ENCODE data around the gene PEX5L.

The PEX5L gene

DNA sequence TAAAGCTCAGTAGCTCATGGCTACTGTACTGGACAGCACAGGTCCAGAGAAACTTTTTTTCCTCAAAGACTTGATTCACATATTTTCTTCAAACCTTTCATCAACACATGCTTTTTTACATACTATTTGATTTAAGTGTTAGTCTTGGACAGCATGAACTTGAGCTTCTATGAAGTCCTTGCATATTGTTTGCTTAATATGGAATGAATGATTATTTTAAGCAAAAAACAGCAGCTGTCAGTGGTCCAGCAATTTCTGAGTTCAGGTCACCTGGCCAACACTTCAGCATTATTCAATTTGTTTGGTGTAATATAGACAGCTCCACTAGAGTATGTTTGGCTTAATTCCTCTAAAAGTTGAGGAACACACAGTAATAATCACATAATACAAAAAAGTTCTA lies 141.4 kb downstream of the PEX5L start:
- no peak for DNase-seq (ENCODE audit: low read depth)

DNA sequence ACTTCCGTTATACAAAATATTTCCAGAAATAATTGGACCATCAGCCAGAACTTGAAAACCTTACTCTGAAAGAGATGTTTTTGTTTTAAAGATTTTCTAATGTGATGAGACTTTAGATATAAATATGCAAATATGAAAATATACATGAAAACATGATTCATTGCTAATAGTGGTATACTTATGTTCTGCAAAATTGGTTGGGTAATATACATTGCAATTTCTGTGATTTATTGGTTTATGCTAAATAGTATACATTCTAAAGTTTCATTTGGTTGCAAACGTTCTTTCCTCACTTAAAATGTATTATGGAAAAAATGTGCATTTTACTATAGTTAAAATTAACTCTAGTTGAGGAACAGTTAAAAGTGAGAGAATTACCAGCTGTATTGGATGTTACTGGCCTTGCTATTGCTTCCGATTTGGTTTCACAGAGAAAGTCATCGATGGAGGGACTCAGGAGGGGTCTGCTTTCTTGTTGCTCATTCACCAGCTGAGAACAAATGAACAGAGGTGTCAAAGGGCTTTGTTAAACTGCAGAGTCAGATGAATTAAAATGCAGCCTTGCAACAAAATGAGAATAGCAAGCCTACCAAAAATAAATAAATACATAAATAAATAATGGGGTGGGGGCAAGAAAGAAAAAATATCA lies 149.3 kb downstream of the PEX5L start:
- DNase-seq (ENCODE audit: low read depth) = no peak

DNA sequence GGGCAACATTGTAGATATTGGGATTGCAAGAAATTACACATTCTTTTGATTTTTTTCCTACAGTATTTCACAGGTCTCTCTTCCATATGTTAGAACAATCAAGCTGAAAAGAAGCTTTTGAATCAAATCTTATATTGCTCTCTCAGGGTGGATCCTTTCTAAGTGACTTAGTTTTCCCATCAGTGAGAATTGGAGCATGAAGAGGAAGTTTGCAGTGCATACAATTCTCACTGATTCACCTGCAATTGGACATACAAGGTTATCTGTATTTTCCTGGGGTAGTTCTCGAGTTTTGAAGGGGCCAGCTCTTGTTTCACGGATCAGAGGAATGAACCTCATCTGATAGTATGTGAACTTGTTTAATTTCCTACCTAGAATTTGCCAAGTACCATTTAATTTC lies 150.8 kb downstream of the PEX5L start:
- DNase-seq (ENCODE audit: low read depth) = no peak

DNA sequence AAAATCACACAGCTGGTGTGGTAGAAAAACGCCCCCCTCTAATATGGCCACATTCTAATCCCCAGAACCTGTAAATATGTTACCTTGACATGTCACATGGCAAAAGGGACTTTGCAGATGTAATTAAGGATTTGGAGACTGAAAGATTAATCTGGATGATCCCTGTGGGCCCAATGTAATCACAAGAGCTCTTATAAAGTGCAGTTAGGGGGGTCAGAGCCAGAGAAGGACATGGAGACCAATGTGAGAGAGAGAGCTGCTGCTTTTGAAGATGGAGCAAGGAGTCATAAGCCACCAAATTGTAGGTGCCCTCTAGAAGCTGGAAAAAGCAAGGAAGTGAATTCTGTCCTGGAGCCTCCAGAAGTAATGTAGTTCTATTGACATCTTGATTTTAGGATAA lies 152.6 kb downstream of the PEX5L start:
- DNase-seq (ENCODE audit: low read depth) = no peak

DNA sequence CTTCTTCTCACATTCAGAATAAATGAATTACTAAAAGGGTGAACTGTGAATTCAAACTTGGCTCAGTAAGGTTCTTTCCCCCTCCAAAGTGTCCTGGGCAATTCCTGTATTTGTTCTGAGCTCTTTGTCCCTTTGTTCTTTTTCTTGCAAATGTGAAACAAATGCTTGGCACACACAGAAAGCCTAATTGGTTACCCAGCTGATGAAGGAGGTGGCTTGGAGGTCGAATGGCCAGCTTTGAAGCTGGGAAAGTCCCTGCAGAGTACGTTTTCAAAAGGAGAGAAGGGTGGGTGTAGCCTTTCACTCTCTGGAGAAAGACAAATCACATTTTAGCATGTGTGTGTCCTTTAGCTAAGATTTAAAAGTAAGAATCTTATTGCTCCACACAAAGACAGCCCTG lies 154.4 kb downstream of the PEX5L start:
- no peak for DNase-seq (ENCODE audit: low read depth)

GRCh38 chr3:179881791-179882190 lies 154.9 kb downstream of the PEX5L start:
- DNase-seq (ENCODE audit: low read depth) = no peak

DNA sequence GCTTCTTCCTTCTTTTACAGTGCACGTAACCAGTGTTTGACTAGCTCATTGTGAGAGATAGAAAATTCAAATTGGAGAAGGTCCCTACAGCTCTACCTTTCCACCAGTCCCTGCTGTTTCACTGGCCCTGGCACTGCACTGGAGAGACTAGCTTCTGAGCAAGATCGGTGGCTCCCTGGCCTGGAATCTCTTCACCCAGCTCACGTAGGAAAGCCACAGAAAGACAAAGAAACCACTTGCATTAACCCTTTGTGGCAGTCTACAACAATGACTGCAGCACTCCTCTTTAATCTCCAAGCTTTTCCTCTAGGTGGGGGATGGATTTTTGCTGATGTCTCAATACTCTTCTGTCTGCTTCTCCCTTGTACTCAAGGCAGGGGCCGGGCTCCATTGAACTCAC lies 155.9 kb downstream of the PEX5L start:
- no peak for DNase-seq (ENCODE audit: low read depth)

- no peak for DNase-seq (ENCODE audit: low read depth)
These were observed 160.3 kb downstream of the PEX5L start for GRCh38 chr3:179876440-179876839.

GRCh38 chr3:179872842-179873241 lies 163.9 kb downstream of the PEX5L start:
- DNase-seq (ENCODE audit: low read depth) = no peak

DNA sequence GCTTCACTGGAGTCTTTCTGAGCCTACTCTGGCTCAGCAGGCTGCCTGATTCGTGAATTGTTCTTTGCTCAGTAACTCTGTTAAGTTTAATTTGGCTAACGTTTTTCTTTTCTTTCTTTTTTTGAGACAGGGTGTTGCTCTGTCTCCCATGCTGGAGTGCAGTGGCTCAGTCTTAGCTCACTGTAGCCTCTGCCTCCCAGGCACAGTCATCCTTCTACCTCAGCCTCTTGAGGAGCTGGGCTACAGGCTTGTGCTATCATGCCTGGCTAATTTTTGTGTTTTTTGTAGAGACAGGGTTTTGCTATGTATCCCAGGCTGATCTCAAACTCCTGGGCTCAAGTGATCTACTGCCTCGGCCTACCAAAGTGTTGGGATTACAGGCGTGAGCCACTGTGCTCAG lies 165.0 kb downstream of the PEX5L start:
- no peak for DNase-seq (ENCODE audit: low read depth)

DNA sequence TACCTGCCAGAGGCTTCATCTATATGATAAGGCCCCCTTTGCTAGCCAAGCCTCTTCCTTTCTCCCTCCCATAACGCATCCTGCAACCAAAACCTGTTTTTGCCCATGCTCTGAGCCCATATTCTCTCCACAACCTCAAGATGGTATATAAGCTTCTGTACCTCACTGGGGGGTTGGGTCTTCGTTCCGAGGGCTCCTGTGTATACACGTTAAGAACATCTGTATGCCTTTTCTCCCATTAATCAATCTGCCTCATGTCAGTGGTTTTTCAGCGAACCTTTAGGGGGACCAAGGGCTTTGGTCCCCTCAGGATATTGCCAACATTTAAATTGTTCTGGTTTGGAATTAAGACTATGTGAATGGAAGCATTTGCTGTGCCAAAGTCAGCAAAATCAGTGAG lies 168.0 kb downstream of the PEX5L start:
- no peak for DNase-seq (ENCODE audit: low read depth)

DNA sequence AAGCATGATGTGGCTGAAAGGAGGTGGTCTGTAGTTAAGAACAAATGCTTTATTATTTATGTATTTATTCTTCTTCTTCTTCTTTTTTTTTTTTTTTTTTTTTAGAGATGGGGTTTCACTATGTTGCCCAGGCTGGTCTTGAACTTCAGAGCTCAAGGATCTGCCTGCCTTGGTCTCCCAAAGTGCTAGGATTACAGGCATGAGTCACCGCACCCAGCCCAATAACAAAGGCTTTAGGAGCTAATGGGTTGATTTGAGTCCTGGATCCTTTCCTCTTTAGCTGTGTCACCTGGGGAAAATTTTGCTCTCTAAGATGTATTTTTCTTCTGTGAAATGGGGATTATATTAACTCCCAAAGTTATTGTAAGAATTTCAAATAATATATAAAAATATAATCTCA lies 168.8 kb downstream of the PEX5L start:
- DNase-seq (ENCODE audit: low read depth) = no peak

DNA sequence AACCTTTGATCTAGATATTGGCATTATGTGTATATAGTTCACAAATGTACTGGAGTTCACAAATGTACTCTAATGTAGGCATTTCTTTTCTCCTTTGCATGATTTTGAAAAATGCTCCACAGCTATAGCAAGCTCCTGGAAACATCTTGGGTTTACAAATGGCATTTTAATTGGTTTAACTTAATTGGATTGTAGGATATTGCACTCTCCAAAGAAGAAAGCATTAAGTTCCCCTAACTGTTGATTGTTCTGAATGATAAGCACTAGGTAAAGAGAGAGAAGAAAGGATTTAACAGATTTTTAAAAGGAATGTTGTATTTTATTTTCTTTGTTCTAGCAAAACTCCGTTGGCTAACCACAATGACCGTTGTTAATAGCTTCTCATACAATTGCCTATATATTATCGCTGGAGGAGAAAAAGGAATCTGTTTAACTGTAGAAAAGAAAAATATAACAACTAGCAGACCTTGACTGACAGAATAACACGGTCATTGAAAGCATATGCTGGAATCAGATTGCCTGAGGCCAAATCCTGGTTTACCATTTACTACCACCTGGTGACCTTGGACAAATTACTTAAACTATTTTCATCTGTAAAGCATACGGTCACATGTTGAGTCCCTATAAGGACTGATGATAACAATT lies 170.8 kb downstream of the PEX5L start:
- DNase-seq (ENCODE audit: low read depth) = no peak

DNA sequence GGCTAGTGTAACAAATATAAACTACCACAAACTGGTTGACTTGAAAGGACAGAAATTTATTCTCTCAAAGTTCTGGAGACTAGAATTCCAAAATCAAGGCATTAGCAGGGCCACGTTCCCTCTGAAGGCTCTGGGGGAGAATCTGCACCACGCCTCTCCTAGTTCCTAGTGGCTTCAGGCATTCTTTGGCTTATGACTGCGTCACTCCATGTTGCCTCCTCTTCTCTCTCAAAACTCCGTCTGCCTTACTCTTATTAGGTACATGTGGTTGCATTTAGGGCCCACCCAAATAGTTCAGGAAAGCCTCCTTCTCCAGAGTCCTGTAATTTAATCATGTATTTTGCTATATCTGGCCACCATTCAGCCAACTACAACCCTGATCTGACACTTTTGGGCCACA lies 174.8 kb downstream of the PEX5L start:
- no peak for DNase-seq (ENCODE audit: low read depth)

- DNase-seq (ENCODE audit: low read depth) = no peak
These were observed 175.4 kb downstream of the PEX5L start for GRCh38 chr3:179861292-179861691.

GRCh38 chr3:179860275-179861107 lies 176.2 kb downstream of the PEX5L start:
- DNase-seq (ENCODE audit: low read depth) = no peak

GRCh38 chr3:179853176-179853575 lies 183.6 kb downstream of the PEX5L start:
- DNase-seq (ENCODE audit: low read depth) = no peak

DNA sequence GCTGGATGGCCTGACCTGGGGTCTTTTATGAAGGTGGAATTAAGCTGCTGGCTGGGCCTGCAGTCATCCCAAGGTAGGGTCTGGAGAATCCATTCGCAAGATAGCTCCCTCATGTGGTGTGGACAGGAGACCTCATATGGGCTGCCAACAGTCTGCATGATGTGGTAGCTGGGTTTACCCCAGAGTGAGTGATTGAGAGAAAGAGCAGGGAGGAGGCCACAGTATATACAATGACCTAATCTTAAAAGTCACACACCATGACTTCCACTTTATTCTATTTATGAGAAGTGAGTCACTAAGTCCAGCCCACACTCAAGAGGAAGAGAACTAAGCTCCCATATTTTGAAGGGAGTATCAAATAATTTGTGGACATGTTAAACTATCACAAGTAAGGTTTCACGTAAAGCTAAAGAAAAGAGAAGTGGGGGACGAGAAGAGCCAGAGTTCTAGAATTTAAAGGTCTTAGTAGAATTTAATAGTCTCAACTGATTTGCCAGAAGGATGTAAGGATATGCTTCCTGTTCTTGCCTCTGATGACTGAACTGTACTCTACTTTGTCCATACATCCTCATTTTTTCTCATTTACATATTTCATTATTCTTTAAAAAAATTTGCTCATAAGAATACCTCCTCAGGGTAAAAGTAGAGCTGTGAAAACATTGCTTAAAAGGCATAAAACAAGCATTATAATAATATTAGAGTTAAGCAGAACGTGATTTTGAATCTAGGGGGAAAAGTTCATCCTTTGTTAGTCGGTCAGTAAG lies 184.4 kb downstream of the PEX5L start:
- DNase-seq (ENCODE audit: low read depth) = no peak

DNA sequence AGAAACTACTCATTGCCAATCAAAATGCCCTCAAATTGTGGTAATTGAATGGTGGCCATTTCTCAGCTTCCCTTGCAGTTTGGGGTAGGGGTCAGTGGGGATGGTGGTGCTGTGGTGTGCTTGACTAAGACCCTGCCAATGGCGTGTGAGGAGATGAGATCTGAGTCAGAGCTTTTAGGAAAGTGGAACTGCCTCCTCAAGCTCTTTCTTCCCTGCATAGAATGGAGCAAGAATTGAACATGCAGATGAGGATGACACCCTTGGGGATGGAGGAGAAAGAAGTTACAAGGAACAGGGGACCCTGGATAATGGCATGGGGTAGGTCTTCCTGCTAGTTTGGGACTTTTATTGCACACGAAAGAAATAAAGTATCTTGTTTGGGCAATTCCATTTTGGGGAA lies 188.0 kb downstream of the PEX5L start:
- no peak for DNase-seq (ENCODE audit: low read depth)

DNA sequence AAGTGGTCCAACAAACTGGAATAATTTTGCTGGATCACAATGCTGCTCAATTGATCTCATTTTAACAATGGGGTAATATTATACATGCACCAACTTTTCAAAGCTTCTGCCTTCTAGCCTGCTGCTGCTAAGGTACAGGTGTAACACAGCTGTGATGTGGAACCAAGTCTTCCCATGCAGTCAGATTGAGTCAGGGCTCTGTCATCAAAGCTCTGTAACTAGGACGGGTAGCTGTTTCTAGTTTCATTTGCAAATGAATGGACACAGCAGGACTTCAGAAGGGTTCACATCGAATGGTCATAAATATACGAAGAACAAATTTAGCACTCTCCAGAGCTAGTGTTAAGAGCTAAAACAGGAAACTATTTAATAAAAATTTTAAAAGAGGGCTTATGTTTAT lies 194.7 kb downstream of the PEX5L start:
- DNase-seq (ENCODE audit: low read depth) = no peak

GRCh38 chr3:179840985-179841384 lies 195.8 kb downstream of the PEX5L start:
- DNase-seq (ENCODE audit: low read depth) = no peak

DNA sequence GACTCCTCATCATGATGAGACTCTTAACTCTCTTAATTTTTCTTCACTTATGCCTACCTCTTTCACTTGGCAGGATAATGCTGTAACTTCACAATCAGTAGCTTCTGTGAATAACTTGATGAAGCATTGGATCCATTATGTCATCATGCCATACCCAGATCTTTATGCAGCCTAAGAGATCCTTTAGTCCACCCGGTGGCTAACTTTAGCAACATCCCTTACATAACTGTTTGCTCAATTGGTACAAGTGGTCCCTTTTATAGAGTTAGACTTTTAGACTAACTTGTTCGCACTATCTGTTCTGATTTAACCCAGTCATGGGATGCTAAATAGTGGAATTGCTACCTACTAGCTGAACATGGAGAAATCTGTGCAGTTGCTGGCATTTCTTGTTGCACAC lies 199.4 kb downstream of the PEX5L start:
- DNase-seq (ENCODE audit: low read depth) = no peak

- no peak for DNase-seq (ENCODE audit: low read depth)
These were observed 203.4 kb downstream of the PEX5L start for GRCh38 chr3:179833294-179833693.
